GM21515 (cell line): Measurements from ENCODE around the gene KIF15.
"Not testable (repeated sequence)": the region's sequence is repeated elsewhere in the genome, so short reads cannot be mapped to it uniquely, and the experiment has no call there.

ENCODE experiments used
- ATAC-seq: cut with Tn5 transposase; IDR thresholded peaks from one replicate; pipeline ENCODE4 v1.9.1; 2021; ENCODE audit not compliant: unreplicated experiment

Gene KIF15

GRCh38 chr3:44761424-44762169 is at the start of gene KIF15, which contains the start of gene KIAA1143:
KIF15 (plus strand) TSS chr3:44761794; CDS start chr3:44761866, 72 bp downstream.
KIAA1143 (minus strand) TSS chr3:44761619; CDS start chr3:44761602, 17 bp downstream.
- peak; percentile 90 for ATAC-seq

- no peak for ATAC-seq
These were observed 49.0 kb upstream of the KIF15 start, which contains the start of gene ZNF502 for GRCh38 chr3:44712455-44713075. ZNF502 (plus strand) TSS chr3:44712660; CDS start chr3:44720262, 7,602 bp downstream.

GRCh38 chr3:44721231-44722102 is 40.1 kb upstream of the KIF15 start:
- no peak for ATAC-seq

GRCh38 chr3:44722103-44722401 is 39.5 kb upstream of the KIF15 start:
- no peak for ATAC-seq

GRCh38 chr3:44729384-44729910 is 32.1 kb upstream of the KIF15 start, which contains the start of gene ZNF501:
ZNF501 (plus strand) TSS chr3:44729635; CDS start chr3:44734422, 4,787 bp downstream.
- ATAC-seq, result peak; percentile 70

GRCh38 chr3:44734646-44735168 is 26.9 kb upstream of the KIF15 start:
- no peak for ATAC-seq

- ATAC-seq, result no peak
These were observed 532 bp upstream of the KIF15 start for GRCh38 chr3:44761101-44761423.

GRCh38 chr3:44762170-44762677 is 630 bp downstream of the KIF15 start:
- no peak for ATAC-seq

GRCh38 chr3:44762690-44763089 is 1.1 kb downstream of the KIF15 start:
- ATAC-seq, result no peak

GRCh38 chr3:44764248-44764647 is 2.7 kb downstream of the KIF15 start:
- no peak for ATAC-seq

GRCh38 chr3:44771424-44772098 is 10.0 kb downstream of the KIF15 start:
- ATAC-seq, result no peak

GRCh38 chr3:44772099-44772442 is 10.5 kb downstream of the KIF15 start:
- ATAC-seq, result no peak

- no peak for ATAC-seq
These were observed 21.3 kb downstream of the KIF15 start for GRCh38 chr3:44782891-44783290.

- no peak for ATAC-seq
These were observed 33.6 kb downstream of the KIF15 start for GRCh38 chr3:44795197-44795596.

GRCh38 chr3:44802011-44802410 is 40.4 kb downstream of the KIF15 start:
- ATAC-seq, result no peak

- ATAC-seq, result no peak
These were observed 41.7 kb downstream of the KIF15 start for GRCh38 chr3:44803298-44803697.

GRCh38 chr3:44805960-44806359 is 44.4 kb downstream of the KIF15 start:
- ATAC-seq, result no peak

- ATAC-seq, result no peak
These were observed 53.2 kb downstream of the KIF15 start for GRCh38 chr3:44814751-44815150.

- not testable (repeated sequence) for ATAC-seq
These were observed 54.7 kb downstream of the KIF15 start for GRCh38 chr3:44816334-44816733.

GRCh38 chr3:44821206-44821605 is 59.6 kb downstream of the KIF15 start:
- ATAC-seq, result not testable (repeated sequence)
